ENCODE measurements around the gene RPS3.

GRCh38 chr11:75355051-75355450 is 44.3 kb upstream of the RPS3 start:
- no peak for TF ChIP-seq HDGF (IDR thresholded peaks at IDR 0.05)
- TF ChIP-seq EZH2 (IDR thresholded peaks at IDR 0.05; ENCODE audit: borderline replicate concordance, low read depth, low read length), result no peak
- TF ChIP-seq POLR2H (tag; IDR thresholded peaks at IDR 0.05; ENCODE audit: low read depth), result no peak
- TF ChIP-seq RFX5 (IDR thresholded peaks at IDR 0.05; ENCODE audit: low read depth, low read length), result no peak
- TF ChIP-seq CTCF (IDR thresholded peaks at IDR 0.05 in 2 of 3, conservative IDR thresholded peaks at IDR 0.05 in 1 of 3; ENCODE audit: insufficient read depth in 2 of 3, low read depth in 1 of 3, low read length in 3 of 3), result no peak
- TF ChIP-seq E2F5 (CRISPR knock-in tag; IDR thresholded peaks at IDR 0.05), result no peak
- TF ChIP-seq ZFX (CRISPR knock-in tag; IDR thresholded peaks at IDR 0.05), result no peak
- TF ChIP-seq CBX1 (IDR thresholded peaks at IDR 0.05; ENCODE audit: low read depth), result no peak
- no peak for TF ChIP-seq PYGO2 (tag; IDR thresholded peaks at IDR 0.05)
- TF ChIP-seq BDP1 (IDR thresholded peaks at IDR 0.05; ENCODE audit: insufficient read depth, insufficient read length), result no peak
- TF ChIP-seq USF2 (CRISPR knock-in tag; IDR thresholded peaks at IDR 0.05), result no peak
- TF ChIP-seq TFAM (CRISPR knock-in tag; conservative IDR thresholded peaks at IDR 0.05), result no peak
- no peak for TF ChIP-seq GATAD2A (IDR thresholded peaks at IDR 0.05)

Data from K562 (cell line).